Measurements from ENCODE around the gene PWWP2B. TPM values are rescaled to one million over a fixed set of nuclear protein-coding genes. Genes with fewer than 3 reads are reported as not detected.

The PWWP2B gene
- total RNA-seq, 4 donors from 2014 or later, result 11.8 to 25.5 (median 14.3) TPM

DNA sequence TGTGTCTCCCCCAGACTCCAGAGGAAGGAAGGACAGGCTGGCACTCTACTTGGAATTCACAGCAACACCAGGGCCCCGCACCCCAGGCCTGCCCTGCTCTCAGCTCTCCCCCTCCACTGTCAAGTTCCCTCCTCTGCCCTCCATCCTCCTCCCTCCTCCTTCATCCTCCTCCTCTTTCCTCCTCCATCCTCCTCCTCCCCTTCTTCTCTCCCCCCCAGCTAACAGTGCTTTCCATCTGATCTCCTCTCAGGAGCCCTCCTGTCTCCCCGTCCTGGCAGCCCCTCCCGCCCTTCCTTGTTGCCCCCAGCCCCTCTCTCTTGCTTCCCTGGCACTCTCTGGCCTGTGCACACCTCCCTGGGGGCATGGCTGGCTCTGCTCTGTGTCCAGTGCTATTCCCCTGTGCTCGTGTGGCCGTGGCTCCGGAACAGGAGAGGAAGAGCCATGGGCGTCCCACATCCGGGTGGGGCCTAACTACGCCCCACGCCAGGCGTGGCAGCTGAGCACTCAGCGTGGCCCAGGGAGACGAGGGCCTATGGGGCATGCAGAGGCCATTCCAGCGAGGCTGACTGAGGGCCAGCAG lies 64.2 kb downstream of the PWWP2B start:
- peaks cover 52 to 79% (median 74%) of the 10 kb centered on the region in 4 donors for H3K4me1 ChIP-seq
- 79% methylated on average over 11 of the region's 14 CpGs for WGBS

DNA sequence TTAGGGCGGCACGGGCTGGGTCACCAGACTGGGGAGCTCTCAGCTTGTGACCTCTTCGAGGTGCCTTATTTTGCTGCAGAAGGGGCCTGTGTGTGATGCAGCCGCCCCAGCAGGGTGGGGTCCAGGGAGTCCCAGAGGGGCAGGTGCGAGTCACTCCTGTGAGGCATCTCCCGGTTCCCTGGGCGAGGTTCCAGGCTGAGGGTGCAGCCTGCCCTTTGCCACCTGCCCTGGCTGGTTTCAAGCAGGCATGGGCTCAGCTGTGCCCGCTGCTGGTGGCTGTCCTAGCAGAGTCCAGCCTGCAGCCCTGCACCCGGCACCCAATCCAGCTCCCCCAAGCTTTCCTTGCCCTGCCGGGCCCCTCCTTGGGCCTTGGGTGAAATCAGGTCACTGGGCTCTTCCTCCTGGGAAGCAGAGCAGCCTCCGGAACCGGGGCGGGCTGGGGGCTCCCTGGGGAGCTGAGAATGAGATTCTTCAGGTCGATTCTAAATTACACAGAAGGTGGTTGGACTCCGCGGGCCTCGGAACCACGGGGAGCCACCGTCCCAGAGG lies 64.8 kb downstream of the PWWP2B start:
- intact Hi-C loops (cut with DNase I), result loop anchor here (5.0 kb wide), 2 partner anchors 76 to 116 kb away; partner anchors contain the start of gene INPP5A
- Histone ChIP-seq H3K27me3 (peaks cover 0 to 15% (median 0%) of the 10 kb centered on the region in 4 donors), H3K27ac (replicated peaks in 1 of 4) (peak overlapping the region in 1 of 4 donors; percentile 26), H3K9me3 (no peaks in the 10 kb centered on the region), H3K4me1 (peaks cover 58 to 84% (median 80%) of the 10 kb centered on the region in 4 donors), H3K4me3 (no peak overlapping the region), H3K36me3 (no peaks in the 10 kb centered on the region)
- 88% methylated on average over 12 of the region's 19 CpGs for WGBS
- DNase-seq (ENCODE audit: extremely low spot score), result no peak
- no peak for TF ChIP-seq POLR2AphosphoS5 (IDR thresholded peaks at IDR 0.05)
- TF ChIP-seq, protein P1, sequence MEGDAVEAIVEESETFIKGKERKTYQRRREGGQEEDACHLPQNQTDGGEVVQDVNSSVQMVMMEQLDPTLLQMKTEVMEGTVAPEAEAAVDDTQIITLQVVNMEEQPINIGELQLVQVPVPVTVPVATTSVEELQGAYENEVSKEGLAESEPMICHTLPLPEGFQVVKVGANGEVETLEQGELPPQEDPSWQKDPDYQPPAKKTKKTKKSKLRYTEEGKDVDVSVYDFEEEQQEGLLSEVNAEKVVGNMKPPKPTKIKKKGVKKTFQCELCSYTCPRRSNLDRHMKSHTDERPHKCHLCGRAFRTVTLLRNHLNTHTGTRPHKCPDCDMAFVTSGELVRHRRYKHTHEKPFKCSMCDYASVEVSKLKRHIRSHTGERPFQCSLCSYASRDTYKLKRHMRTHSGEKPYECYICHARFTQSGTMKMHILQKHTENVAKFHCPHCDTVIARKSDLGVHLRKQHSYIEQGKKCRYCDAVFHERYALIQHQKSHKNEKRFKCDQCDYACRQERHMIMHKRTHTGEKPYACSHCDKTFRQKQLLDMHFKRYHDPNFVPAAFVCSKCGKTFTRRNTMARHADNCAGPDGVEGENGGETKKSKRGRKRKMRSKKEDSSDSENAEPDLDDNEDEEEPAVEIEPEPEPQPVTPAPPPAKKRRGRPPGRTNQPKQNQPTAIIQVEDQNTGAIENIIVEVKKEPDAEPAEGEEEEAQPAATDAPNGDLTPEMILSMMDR (IDR thresholded peaks at IDR 0.05), result no peak
- no peak for TF ChIP-seq EP300 (IDR thresholded peaks at IDR 0.05)
- no peak for TF ChIP-seq POLR2A (IDR thresholded peaks at IDR 0.05; ENCODE audit: low read depth)

More for the DNA sequence above, 64.2 kb downstream of the PWWP2B start:
- H3K9me3 ChIP-seq, result no peaks in the 10 kb centered on the region
- H3K27me3 ChIP-seq, result peaks cover 0 to 19% (median 0%) of the 10 kb centered on the region in 4 donors
- TF ChIP-seq EP300 (IDR thresholded peaks at IDR 0.05) (no peak), POLR2A (IDR thresholded peaks at IDR 0.05; ENCODE audit: low read depth) (no peak), POLR2AphosphoS5 (IDR thresholded peaks at IDR 0.05) (no peak)
- TF ChIP-seq, protein P1 (IDR thresholded peaks at IDR 0.05), result no peak
- peak overlapping the region in 1 of 4 donors; percentile 26 for H3K27ac ChIP-seq (replicated peaks in 1 of 4)
- H3K36me3 ChIP-seq, result no peaks in the 10 kb centered on the region
- no peak overlapping the region for H3K4me3 ChIP-seq
- DNase-seq (ENCODE audit: extremely low spot score), result no peak
- intact Hi-C loops (cut with DNase I), result loop anchor here (5.0 kb wide), 2 partner anchors 76 to 116 kb away; partner anchors contain the start of gene INPP5A

DNA sequence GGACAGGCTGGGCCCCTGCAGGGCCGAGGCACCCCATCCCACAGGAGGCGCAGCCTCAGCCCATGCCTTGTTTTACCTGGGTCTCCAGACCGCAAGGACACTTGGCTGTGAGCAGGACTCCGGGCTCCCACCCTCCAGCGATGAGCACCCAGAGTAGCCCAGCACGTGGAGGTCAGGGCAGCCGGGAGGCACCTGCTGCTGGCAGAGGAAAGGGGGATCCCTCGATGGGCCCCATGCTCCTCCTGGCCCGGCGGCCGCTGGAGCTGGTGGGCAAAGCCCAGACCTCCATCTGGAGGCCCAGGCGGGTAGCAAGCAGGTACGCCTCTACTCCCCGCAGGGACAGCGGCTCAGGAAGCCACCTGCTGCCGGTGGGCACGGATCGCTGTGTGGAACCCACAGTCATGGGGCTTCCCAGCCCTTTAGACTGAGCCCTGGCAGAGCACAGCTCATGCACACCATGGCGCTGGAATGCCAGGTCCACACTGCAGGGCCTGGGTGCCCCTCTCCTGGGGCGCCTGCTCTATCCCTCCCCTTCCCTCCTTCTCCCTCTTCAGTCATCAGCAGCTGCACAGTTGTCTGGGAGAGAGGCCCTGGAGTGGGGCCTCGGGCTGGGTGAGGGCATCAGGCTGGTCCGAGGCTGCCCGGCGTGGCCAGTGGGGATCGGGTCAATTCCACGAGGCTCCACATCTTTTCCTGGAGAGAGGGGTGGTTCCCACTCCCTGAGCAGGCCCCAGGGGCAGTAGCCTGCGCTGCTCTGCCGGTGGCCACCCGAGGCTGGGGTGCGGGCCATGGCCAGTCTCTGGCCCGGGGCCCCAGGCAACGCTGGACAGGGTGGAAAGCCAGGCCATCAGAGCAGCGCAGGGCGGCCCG lies 65.7 kb downstream of the PWWP2B start:
- Histone ChIP-seq H3K9me3 (no peaks in the 10 kb centered on the region), H3K27me3 (peaks cover 0 to 6% (median 0%) of the 10 kb centered on the region in 4 donors), H3K4me3 (no peak overlapping the region), H3K36me3 (no peaks in the 10 kb centered on the region), H3K27ac (replicated peaks in 1 of 4) (peak overlapping the region; percentile 96 to 100 (median 97)), H3K4me1 (peaks cover 64 to 94% (median 89%) of the 10 kb centered on the region in 4 donors)
- no peak for TF ChIP-seq EP300 (IDR thresholded peaks at IDR 0.05)
- TF ChIP-seq, protein P1 (IDR thresholded peaks at IDR 0.05), result no peak
- TF ChIP-seq POLR2AphosphoS5 (IDR thresholded peaks at IDR 0.05), result no peak
- TF ChIP-seq POLR2A (IDR thresholded peaks at IDR 0.05; ENCODE audit: low read depth), result no peak
- intact Hi-C loops (cut with DNase I), result loop anchor here (5.0 kb wide), 2 partner anchors 75 to 115 kb away; partner anchors contain the start of gene INPP5A
- DNase-seq (ENCODE audit: extremely low spot score), result no peak
- WGBS, result 94% methylated on average over 7 of the region's 35 CpGs

DNA sequence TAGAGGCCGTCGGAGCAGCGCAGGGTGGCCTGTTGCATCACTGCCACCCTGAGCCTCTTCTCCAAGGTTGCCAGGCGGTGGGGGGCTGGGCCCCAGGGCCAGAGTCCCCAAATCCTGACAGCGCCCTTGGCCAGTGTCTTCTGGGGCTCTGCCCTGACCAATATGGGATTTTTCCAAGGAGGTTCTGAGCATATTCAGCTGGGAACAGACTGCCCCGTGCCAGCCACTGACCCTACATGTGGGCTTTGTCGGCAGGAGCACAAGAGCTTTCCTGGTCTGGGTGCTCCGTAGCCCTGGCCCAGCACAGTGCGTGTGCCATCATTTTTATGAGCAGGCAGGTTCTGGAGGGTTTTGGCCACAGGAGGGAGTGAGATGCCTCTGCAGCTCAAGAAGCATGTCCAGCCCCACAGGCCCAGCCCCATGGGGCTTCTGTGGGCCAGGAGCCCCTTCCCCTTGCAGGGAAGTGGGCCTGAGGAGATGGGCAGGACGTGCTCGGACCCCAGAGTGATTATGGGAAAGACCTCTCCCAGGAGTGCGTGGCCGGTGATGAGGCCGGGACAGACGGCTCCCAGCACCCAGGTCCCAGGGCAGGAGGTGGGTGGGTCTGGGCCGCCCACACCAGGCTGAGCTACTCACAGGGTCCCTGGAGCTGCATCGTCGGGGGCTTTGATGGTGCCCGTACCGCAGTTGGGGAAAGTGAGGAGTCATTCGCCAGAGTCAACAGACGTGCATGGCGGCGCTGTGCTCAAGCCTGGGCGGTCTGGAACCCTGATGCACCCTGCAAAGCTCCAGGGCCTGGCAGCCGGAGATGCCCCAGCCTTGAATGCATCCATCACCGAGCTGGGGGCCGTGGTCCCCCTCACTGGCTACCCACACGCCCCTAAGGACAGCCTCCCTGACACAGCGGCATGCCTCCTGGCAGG lies 66.6 kb downstream of the PWWP2B start:
- peak overlapping the region in 3 of 4 donors; percentile 14 to 28 (median 15) for H3K4me3 ChIP-seq
- no peaks in the 10 kb centered on the region for H3K36me3 ChIP-seq
- no peak for DNase-seq (ENCODE audit: extremely low spot score)
- peaks cover 64 to 97% (median 88%) of the 10 kb centered on the region in 4 donors for H3K4me1 ChIP-seq
- H3K27me3 ChIP-seq, result no peaks in the 10 kb centered on the region
- no peak for TF ChIP-seq EP300 (IDR thresholded peaks at IDR 0.05)
- TF ChIP-seq, protein P1 (IDR thresholded peaks at IDR 0.05), result peak; percentile 27 to 43 (median 32)
- H3K27ac ChIP-seq (replicated peaks in 1 of 4), result peak overlapping the region; percentile 96 to 100 (median 97)
- H3K9me3 ChIP-seq, result no peaks in the 10 kb centered on the region
- 78% methylated on average over 12 of the region's 30 CpGs for WGBS
- intact Hi-C loops (cut with DNase I), result loop anchor here (2.0 to 5.0 kb wide), 3 partner anchors 74 to 169 kb away; partner anchors contain the start of gene INPP5A

All from esophagus muscularis mucosa (tissue), 4 donors.